HEK293T (cell line): Measurements from ENCODE around the gene GLRX2.
"Not testable (repeated sequence)": the region's sequence is repeated elsewhere in the genome, so short reads cannot be mapped to it uniquely, and the experiment has no call there.

ENCODE experiments used
- CTCF ChIA-PET: fragments of 350-600 bp; formaldehyde crosslinking; extraction: SDS; loops from one replicate; lab custom pipeline; 2021; ENCODE audit warnings: antibody characterized with exemption, inconsistent platforms; lab: Yijun Ruan, JAX
- POLR2A ChIA-PET: fragments of 350-600 bp; formaldehyde crosslinking; extraction: SDS; loops from one replicate; lab custom pipeline; 2020; ENCODE audit warnings: antibody characterized with exemption, inconsistent platforms; lab: Yijun Ruan, JAX
- DNase-seq: peaks from one replicate; pipeline ENCODE4 v3.0.0; 2012; ENCODE audit warnings: mixed read lengths; ENCODE audit errors: extremely low spot score
- ARNT ChIP-seq: fragments of 450-650 bp; IDR thresholded peaks from 2 replicates; pipeline ENCODE4 v1.6.1; 2017; ENCODE audit warnings: mild to moderate bottlenecking
- BHLHE40 ChIP-seq: fragments of 450-650 bp; IDR thresholded peaks from 2 replicates; pipeline ENCODE4 v1.6.1; 2016; ENCODE audit warnings: mild to moderate bottlenecking, moderate library complexity, borderline replicate concordance
- CTBP1 ChIP-seq: fragments of 450-650 bp; IDR thresholded peaks from 2 replicates; pipeline ENCODE4 v1.6.1; 2016; ENCODE audit warnings: borderline replicate concordance
- ELF4 ChIP-seq: fragments of 450-650 bp; IDR thresholded peaks from 2 replicates; pipeline ENCODE4 v1.6.1; 2017; ENCODE audit warnings: antibody characterized with exemption
- FOXA1 ChIP-seq: fragments of 450-650 bp; IDR thresholded peaks from 2 replicates; pipeline ENCODE4 v1.6.1; 2016; ENCODE audit warnings: mild to moderate bottlenecking
- FOXK2 ChIP-seq: fragments of 450-650 bp; IDR thresholded peaks from 2 replicates; pipeline ENCODE4 v1.6.1; 2016; ENCODE audit warnings: mild to moderate bottlenecking
- FOXM1 ChIP-seq: fragments of 450-650 bp; IDR thresholded peaks from 2 replicates; pipeline ENCODE4 v1.6.1; 2017; ENCODE audit warnings: mild to moderate bottlenecking, borderline replicate concordance
- HDGF ChIP-seq: fragments of 450-650 bp; IDR thresholded peaks from 2 replicates; pipeline ENCODE4 v1.6.1; 2017; ENCODE audit warnings: antibody characterized with exemption, borderline replicate concordance
- L3MBTL2 ChIP-seq: fragments of 450-650 bp; conservative IDR thresholded peaks from 2 replicates; pipeline ENCODE4 v1.6.1; 2016; ENCODE audit warnings: mild to moderate bottlenecking
- LEF1 ChIP-seq: fragments of 450-650 bp; IDR thresholded peaks from 2 replicates; pipeline ENCODE4 v1.6.1; 2017; ENCODE audit warnings: mild to moderate bottlenecking, borderline replicate concordance
- NFRKB ChIP-seq: fragments of 450-650 bp; IDR thresholded peaks from 2 replicates; pipeline ENCODE4 v1.6.1; 2016; ENCODE audit warnings: mild to moderate bottlenecking, moderate library complexity
- SP1 ChIP-seq: fragments of 450-650 bp; IDR thresholded peaks from 2 replicates; pipeline ENCODE4 v1.6.1; 2017
- SUZ12 ChIP-seq: fragments of 450-650 bp; IDR thresholded peaks from 2 replicates; pipeline ENCODE4 v1.6.1; 2016; ENCODE audit warnings: mild to moderate bottlenecking
- TARDBP ChIP-seq: fragments of 450-650 bp; IDR thresholded peaks from 2 replicates; pipeline ENCODE4 v1.6.1; 2016
- ZNF384 ChIP-seq: fragments of 450-650 bp; IDR thresholded peaks from 2 replicates; pipeline ENCODE4 v1.6.1; 2016
- TF ChIP-seq, protein P1 (sequence below): fragments of 450-650 bp; IDR thresholded peaks from 2 replicates; pipeline ENCODE4 v1.6.1; 2016

Gene GLRX2

GRCh38 chr1:193120604-193121166 lies 15.5 kb upstream of the GLRX2 start:
- CTCF ChIA-PET: no interaction called here
- POLR2A ChIA-PET: interaction anchor here (1.5 to 4.9 kb wide), 3 partner anchors 16 to 62 kb away, joined by 3 to 21 read pairs (median 12); partner anchors contain the start of genes GLRX2, RO60 and UCHL5
- TF ChIP-seq BHLHE40 (no peak), CTBP1 (no peak), L3MBTL2 (no peak), SUZ12 (no peak), HDGF (no peak)
- DNase-seq: no peak

DNA sequence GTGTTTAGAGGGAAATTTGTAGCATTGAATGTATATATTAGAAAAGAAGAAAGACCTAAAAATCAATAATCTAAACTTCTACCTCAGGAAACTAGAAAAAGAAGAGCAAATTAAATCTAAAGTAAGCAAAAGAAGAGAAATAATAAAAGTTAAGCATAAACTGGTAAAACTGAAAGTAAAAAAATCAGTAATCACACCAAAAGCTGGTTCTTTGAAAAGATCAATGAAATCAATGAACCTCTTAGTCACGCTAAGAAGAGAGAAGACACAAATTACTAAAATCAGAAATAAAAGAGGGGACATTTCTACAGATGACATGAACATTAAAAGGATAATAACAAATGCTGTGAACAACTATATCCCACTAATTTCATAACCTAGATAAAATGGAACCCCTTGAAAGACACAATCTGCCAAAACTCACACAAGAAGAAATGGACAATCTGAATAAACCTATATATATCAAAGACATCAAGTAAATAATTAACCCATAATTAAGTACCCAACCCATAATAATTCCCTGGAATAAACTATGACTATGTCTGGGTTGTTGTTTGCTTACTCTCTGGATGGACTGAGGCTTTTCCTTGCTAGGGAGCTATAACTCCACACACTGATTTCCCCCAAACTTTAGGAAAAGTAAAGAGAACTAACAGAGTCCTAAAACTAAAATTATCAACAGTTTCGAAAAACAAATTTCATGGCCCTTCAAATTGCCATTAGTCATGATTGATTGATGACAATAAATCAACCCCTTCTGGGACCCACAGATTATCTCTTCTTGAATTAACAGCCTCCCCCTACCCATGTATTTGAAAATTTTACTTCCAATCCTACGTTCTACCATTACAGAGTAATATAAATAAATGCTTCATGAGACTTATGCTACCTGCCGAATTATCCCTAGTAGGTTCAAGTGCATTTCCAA lies 13.9 kb upstream of the GLRX2 start:
- TF ChIP-seq TARDBP (no peak), ARNT (no peak), BHLHE40 (no peak), FOXK2 (no peak), CTBP1 (no peak), ZNF384 (no peak)
- TF ChIP-seq, protein P1, sequence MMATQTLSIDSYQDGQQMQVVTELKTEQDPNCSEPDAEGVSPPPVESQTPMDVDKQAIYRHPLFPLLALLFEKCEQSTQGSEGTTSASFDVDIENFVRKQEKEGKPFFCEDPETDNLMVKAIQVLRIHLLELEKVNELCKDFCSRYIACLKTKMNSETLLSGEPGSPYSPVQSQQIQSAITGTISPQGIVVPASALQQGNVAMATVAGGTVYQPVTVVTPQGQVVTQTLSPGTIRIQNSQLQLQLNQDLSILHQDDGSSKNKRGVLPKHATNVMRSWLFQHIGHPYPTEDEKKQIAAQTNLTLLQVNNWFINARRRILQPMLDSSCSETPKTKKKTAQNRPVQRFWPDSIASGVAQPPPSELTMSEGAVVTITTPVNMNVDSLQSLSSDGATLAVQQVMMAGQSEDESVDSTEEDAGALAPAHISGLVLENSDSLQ: no peak
- ChIA-PET POLR2A (interaction anchor here (0.9 to 4.9 kb wide), 3 partner anchors 7 to 14 kb away, joined by 3 to 21 read pairs (median 4); partner anchors contain the start of gene GLRX2), CTCF (no interaction called here)
- DNase-seq: no peak

DNA sequence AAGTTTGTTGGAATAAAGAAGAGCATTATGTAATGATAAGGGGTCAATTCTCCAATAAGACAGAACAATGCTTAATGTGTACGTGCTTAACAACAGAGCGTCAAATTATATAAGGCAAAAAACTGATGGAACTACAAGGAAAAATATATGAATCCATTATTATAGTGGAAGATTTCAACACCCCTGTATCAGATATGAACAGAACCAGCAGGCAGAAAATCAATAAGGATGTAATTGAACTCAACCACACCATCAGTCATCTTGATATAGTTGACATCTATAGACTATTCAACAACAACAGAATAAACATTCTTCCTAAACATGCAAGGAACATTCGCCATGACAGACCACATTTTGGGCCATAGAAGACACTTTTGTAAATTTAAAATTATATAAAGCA lies 13.0 kb upstream of the GLRX2 start:
- TF ChIP-seq ARNT: no peak
- no peak for TF ChIP-seq L3MBTL2
- no peak for TF ChIP-seq NFRKB
- TF ChIP-seq FOXA1: no peak
- no peak for TF ChIP-seq FOXM1
- TF ChIP-seq ZNF384: no peak
- TF ChIP-seq, protein P1: no peak
- POLR2A ChIA-PET: interaction anchor here (1.0 kb wide), 1 partner anchor 13 kb away, joined by 3 read pairs; the partner anchor contains the start of gene GLRX2
- CTCF ChIA-PET: no interaction called here
- no peak for DNase-seq

DNA sequence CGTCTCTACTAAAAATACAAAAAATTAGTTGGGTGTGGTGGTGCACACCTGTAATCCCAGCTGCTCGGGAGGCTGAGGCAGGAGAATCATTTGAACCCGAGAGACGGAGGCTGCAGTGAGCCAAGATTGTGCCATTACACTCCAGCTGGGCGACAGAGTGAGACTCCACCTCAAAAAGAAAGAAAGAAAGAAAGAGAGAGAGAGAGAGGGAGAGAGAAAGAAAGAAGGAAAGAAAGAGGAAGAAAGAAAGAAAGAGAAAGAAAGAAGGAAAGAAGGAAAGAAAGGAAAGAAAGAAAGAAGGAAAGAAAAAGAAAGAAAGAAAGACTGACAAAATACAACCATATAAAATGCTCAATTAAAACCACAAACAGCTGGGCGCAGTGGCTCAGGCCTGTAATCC lies 12.0 kb upstream of the GLRX2 start:
- DNase-seq: not testable (repeated sequence)
- ChIA-PET POLR2A (interaction anchor here (1.0 kb wide), 1 partner anchor 12 kb away, joined by 3 read pairs; the partner anchor contains the start of gene GLRX2), CTCF (interaction anchor here (0.8 kb wide), 1 partner anchor 65 kb away, joined by 3 read pairs; no protein-coding TSS in a partner anchor)

DNA sequence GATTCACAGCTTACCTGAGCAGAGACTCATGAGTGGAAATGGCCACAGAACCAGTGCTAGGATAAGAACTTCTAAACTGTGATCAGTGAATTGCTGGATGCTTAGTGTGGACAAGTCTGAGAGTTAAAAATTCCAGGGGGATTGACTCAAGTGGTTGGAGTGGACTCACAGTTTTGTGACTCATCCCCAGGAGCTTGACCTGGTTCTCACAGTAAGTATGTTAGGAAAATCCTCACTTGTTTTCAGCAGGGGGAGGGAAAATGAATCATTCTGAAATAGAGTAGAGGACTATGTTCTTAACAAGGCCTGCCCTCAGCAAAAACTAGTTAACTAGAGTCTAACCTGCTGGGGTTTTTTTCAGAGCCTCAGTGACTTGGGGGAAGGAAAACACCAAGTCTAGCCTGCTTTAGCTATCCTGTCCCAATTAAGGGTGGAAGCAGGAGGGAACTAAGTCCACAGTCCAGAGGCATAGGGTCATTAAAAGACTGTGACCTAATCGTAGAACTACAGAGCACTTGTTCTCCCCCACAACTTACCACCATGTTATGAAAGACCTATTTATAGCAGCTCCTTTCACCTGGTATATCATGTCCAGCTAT lies 10.5 kb upstream of the GLRX2 start:
- POLR2A ChIA-PET: interaction anchor here (1.0 to 1.2 kb wide), 2 partner anchors 11 to 57 kb away, joined by 3 to 7 read pairs; partner anchors contain the start of gene GLRX2
- TF ChIP-seq BHLHE40 (no peak), FOXA1 (no peak), FOXK2 (no peak), ARNT (no peak), SUZ12 (no peak), LEF1 (no peak), ELF4 (no peak), NFRKB (no peak), FOXM1 (no peak), HDGF (no peak), CTBP1 (no peak)
- TF ChIP-seq, protein P1: no peak
- CTCF ChIA-PET: no interaction called here
- DNase-seq: peak; percentile 18

- DNase-seq: no peak
- POLR2A ChIA-PET: interaction anchor here (1.9 kb wide), 1 partner anchor 9 kb away, joined by 9 read pairs; the partner anchor contains the start of gene GLRX2
- TF ChIP-seq TARDBP: no peak
- TF ChIP-seq FOXK2: no peak
- TF ChIP-seq HDGF: no peak
- TF ChIP-seq SP1: no peak
- TF ChIP-seq LEF1: no peak
- TF ChIP-seq BHLHE40: no peak
- TF ChIP-seq CTBP1: no peak
- no peak for TF ChIP-seq ARNT
- no peak for TF ChIP-seq L3MBTL2
- TF ChIP-seq ZNF384: no peak
- TF ChIP-seq FOXM1: no peak
- no peak for TF ChIP-seq NFRKB
- no peak for TF ChIP-seq ELF4
- TF ChIP-seq, protein P1: no peak
- no peak for TF ChIP-seq SUZ12
- TF ChIP-seq FOXA1: no peak
- CTCF ChIA-PET: no interaction called here
Measured at GRCh38 chr1:193114485-193115095, 9.4 kb upstream of the GLRX2 start.
